Subcutaneous adipose tissue (tissue), 4 donors: ENCODE results near the gene LCNL1. TPM values are rescaled to one million over a fixed set of nuclear protein-coding genes. Genes with fewer than 3 reads are reported as not detected.

ENCODE experiments used
- CTCF ChIP-seq: fragments of 450-650 bp; IDR thresholded peaks from one replicate; pipeline ENCODE4 v1.5.1; 2016; ENCODE audit warnings: low read depth, mild to moderate bottlenecking, control low read depth, antibody characterized with exemption, moderate library complexity
- total RNA-seq, 4 donors: library from RNA; depleted of rRNA; stranded (reverse); fragments of >200 nt; gene quantifications; one replicate each; pipeline ENCODE4 v1.1.0, GENCODE V29; 2016

LCNL1 gene
- total RNA-seq, 4 donors from 2014 or later: not detected

GRCh38 chr9:136969774-136970173 is 13.0 kb upstream of the LCNL1 start:
- no peak for TF ChIP-seq CTCF

GRCh38 chr9:136970361-136970760 is 12.4 kb upstream of the LCNL1 start:
- TF ChIP-seq CTCF: no peak

GRCh38 chr9:136971746-136972145 is 11.0 kb upstream of the LCNL1 start:
- TF ChIP-seq CTCF: no peak

GRCh38 chr9:136972335-136972734 is 10.5 kb upstream of the LCNL1 start:
- TF ChIP-seq CTCF: no peak

- no peak for TF ChIP-seq CTCF
Measured at GRCh38 chr9:136972743-136973142, 10.1 kb upstream of the LCNL1 start.

GRCh38 chr9:136973618-136974617 is 8.9 kb upstream of the LCNL1 start:
- TF ChIP-seq CTCF: no peak

GRCh38 chr9:136974817-136975535 is 7.8 kb upstream of the LCNL1 start:
- no peak for TF ChIP-seq CTCF
